A673 (cell line): ENCODE results near the gene PAX7.
"Not testable (repeated sequence)": the region's sequence is repeated elsewhere in the genome, so short reads cannot be mapped to it uniquely, and the experiment has no call there.

ENCODE experiments used
- CTCF ChIP-seq: fragments of 300-800, 200-600 bp; sonication (generic); conservative IDR thresholded peaks from 2 replicates; pipeline ENCODE4 v1.5.1; 2017; ENCODE audit warnings: low read depth, mild to moderate bottlenecking, antibody characterized with exemption, low read length, moderate library complexity, mixed read lengths
- EZH2 ChIP-seq: fragments of 200-600 bp; sonication (generic); IDR thresholded peaks from 2 replicates; pipeline ENCODE4 v1.6.1; 2017; ENCODE audit warnings: borderline replicate concordance, low read depth, mild to moderate bottlenecking, mixed read lengths, antibody characterized with exemption, low read length; ENCODE audit not compliant: poor library complexity, severe bottlenecking

- not testable (repeated sequence) for TF ChIP-seq CTCF, EZH2
These were observed 63.6 kb downstream of the PAX7 start for GRCh38 chr1:18694289-18694688.
